ENCODE data around the gene PDIA3. TPM values are rescaled to one million over a fixed set of nuclear protein-coding genes. Genes with fewer than 3 reads are reported as not detected.

PDIA3 gene
- total RNA-seq, 3 donors from 2014 or later (not counting 1 experiment from before 2014, with no cell fraction given) = 295 to 334 (median 312) TPM

DNA sequence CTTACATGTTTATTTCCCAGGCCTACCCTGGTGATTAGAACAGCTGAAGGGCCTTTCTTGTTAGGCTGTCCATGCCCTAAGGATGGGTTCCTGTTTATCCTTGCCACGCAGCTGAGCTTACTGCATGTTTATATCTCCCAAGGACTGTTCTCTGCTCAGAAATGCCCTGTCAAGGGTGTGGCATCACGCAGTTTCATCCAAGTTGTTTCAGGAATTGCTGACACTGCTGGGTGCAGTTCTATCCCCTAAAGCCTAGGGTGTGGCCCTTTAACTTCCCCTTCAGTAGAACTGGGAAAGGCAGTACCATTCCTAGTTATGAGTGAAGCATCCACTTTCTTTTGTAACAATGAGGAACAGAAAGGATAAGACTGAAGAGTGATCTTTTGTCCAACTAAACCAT is 25.6 kb downstream of the PDIA3 start:
- ATAC-seq (no peak), DNase-seq (no peak)
- TF ChIP-seq, protein P1, sequence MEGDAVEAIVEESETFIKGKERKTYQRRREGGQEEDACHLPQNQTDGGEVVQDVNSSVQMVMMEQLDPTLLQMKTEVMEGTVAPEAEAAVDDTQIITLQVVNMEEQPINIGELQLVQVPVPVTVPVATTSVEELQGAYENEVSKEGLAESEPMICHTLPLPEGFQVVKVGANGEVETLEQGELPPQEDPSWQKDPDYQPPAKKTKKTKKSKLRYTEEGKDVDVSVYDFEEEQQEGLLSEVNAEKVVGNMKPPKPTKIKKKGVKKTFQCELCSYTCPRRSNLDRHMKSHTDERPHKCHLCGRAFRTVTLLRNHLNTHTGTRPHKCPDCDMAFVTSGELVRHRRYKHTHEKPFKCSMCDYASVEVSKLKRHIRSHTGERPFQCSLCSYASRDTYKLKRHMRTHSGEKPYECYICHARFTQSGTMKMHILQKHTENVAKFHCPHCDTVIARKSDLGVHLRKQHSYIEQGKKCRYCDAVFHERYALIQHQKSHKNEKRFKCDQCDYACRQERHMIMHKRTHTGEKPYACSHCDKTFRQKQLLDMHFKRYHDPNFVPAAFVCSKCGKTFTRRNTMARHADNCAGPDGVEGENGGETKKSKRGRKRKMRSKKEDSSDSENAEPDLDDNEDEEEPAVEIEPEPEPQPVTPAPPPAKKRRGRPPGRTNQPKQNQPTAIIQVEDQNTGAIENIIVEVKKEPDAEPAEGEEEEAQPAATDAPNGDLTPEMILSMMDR (IDR thresholded peaks at IDR 0.05) = no peak
- Histone ChIP-seq H3K27me3 (ENCODE audit: control insufficient read depth, insufficient read depth, low read length) (no peaks in the 10 kb centered on the region), H3K9me3 (ENCODE audit: control insufficient read depth, insufficient read depth, low read length) (no peaks in the 10 kb centered on the region), H3K27ac (ENCODE audit: low read length) (no peak overlapping the region), H3K4me3 (ENCODE audit: low read length) (no peak overlapping the region), H3K4me1 (ENCODE audit: control insufficient read depth, insufficient read depth, low read length) (peaks cover 10% of the 10 kb centered on the region), H3K36me3 (ENCODE audit: control insufficient read depth, insufficient read depth, low read length) (peaks cover 62% of the 10 kb centered on the region)
- peaks cover 0 to 6% of the 10 kb centered on the region in 2 donors for H3K4me1 Mint-ChIP-seq
- H3K4me3 Mint-ChIP-seq = no peak overlapping the region
- no peaks in the 10 kb centered on the region for H3K27me3 Mint-ChIP-seq (ENCODE audit: low read depth in 2 of 2)
- no peaks in the 10 kb centered on the region for H3K9me3 Mint-ChIP-seq
- H3K36me3 Mint-ChIP-seq = peaks cover 27% of the 10 kb centered on the region
- WGBS (ENCODE audit: insufficient coverage) = 96% methylated on average over 2 of the region's 2 CpGs
- H3K27ac Mint-ChIP-seq = peak overlapping the region; percentile 45 to 56
- intact Hi-C loops (cut with micrococcal nuclease) = no loop called here

DNA sequence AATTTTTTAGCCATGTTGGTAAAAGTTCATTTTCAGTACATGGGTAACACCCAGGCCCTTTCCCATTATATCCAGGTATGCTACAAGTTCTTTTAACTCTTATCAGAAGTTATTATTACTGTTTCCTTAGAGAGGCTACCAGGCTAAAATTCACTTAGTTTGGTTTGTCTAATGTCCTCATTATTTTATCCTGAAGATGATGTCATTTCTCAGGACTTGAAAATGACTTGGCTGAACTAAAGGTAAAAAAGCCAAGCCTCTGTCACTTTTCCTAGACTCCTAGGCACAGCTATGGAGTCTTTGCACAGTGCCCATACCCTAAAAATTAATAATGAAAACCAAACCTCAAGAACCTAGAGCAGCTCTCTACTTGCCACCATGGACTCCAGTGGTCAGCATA is 26.4 kb downstream of the PDIA3 start:
- peaks cover 56% of the 10 kb centered on the region for H3K36me3 ChIP-seq (ENCODE audit: control insufficient read depth, insufficient read depth, low read length)
- Mint-ChIP-seq H3K27me3 (ENCODE audit: low read depth in 2 of 2) (no peaks in the 10 kb centered on the region), H3K27ac (peak overlapping the region in 1 of 2 donors; percentile 56), H3K4me1 (peaks cover 5 to 14% of the 10 kb centered on the region in 2 donors), H3K9me3 (no peaks in the 10 kb centered on the region), H3K4me3 (no peak overlapping the region), H3K36me3 (peaks cover 27% of the 10 kb centered on the region)
- H3K4me3 ChIP-seq (ENCODE audit: low read length) = no peak overlapping the region
- no peak for DNase-seq
- ATAC-seq = no peak
- peaks cover 15% of the 10 kb centered on the region for H3K4me1 ChIP-seq (ENCODE audit: control insufficient read depth, insufficient read depth, low read length)
- H3K27ac ChIP-seq (ENCODE audit: low read length) = no peak overlapping the region
- H3K9me3 ChIP-seq (ENCODE audit: control insufficient read depth, insufficient read depth, low read length) = no peaks in the 10 kb centered on the region
- TF ChIP-seq, protein P1 (IDR thresholded peaks at IDR 0.05) = no peak
- intact Hi-C loops (cut with micrococcal nuclease) = no loop called here
- H3K27me3 ChIP-seq (ENCODE audit: control insufficient read depth, insufficient read depth, low read length) = no peaks in the 10 kb centered on the region

DNA sequence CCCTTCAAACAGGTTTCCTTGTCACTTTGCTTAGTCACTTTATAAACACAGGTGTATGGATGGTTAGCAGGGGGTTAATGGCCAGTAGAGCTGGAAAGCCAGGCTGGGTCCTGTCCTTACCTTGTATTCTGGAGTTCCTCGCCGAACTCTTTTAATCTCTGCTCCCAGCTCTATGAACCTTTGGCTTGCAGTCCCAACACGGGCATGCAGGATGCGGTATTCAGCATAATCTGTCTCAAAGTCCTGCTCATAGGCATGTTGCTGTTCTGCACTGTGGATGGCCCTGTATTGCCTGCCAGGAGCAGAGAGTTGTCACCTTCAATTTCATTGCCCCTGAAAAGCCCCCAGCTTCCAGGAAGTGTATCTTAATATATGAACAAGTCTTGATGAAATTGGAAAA is 27.8 kb downstream of the PDIA3 start:
- ATAC-seq (no peak), DNase-seq (peak in 1 of 2 donors; percentile 16)
- Mint-ChIP-seq H3K4me1 (peaks cover 9 to 20% of the 10 kb centered on the region in 2 donors), H3K27ac (peak overlapping the region; percentile 53 to 58), H3K4me3 (no peak overlapping the region), H3K36me3 (peaks cover 27% of the 10 kb centered on the region), H3K27me3 (ENCODE audit: low read depth in 2 of 2) (no peaks in the 10 kb centered on the region), H3K9me3 (no peaks in the 10 kb centered on the region)
- intact Hi-C loops (cut with micrococcal nuclease) = no loop called here
- 91% methylated on average over 4 of the region's 4 CpGs for WGBS (ENCODE audit: insufficient coverage)
- Histone ChIP-seq H3K27me3 (ENCODE audit: control insufficient read depth, insufficient read depth, low read length) (no peaks in the 10 kb centered on the region), H3K4me1 (ENCODE audit: control insufficient read depth, insufficient read depth, low read length) (peaks cover 22% of the 10 kb centered on the region), H3K4me3 (ENCODE audit: low read length) (no peak overlapping the region), H3K36me3 (ENCODE audit: control insufficient read depth, insufficient read depth, low read length) (peaks cover 42% of the 10 kb centered on the region), H3K9me3 (ENCODE audit: control insufficient read depth, insufficient read depth, low read length) (no peaks in the 10 kb centered on the region), H3K27ac (ENCODE audit: low read length) (no peak overlapping the region)
- TF ChIP-seq, protein P1 (IDR thresholded peaks at IDR 0.05) = no peak

DNA sequence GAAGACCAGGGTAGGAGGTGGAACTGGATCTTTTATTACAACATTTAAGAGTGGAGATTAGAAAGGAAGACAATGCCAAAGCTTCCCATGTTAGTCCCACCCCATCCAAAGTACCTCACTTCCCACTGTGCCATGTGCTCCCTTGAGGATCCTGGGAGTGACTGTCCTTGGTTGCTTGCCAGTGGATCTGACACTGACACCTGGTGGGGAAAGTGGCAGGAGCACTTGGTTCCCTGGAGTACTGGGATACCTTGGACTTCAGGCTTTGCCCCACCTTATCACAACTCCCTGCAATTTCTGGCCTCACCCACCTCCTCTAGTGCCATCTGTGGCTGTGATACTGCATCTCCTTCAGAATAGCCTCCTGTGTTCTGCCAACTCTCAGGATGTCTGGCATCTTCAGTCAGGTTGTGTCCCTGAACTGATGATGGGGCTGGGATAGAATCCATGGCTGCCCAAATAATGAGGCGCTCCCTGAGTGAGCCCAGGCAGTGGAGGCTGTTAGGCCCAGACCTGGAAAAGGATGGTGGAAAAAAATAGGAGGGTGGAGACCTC is 29.2 kb downstream of the PDIA3 start:
- H3K4me1 Mint-ChIP-seq = peaks cover 12 to 22% of the 10 kb centered on the region in 2 donors
- no peak overlapping the region for H3K27ac ChIP-seq (ENCODE audit: low read length)
- peaks cover 28% of the 10 kb centered on the region for H3K36me3 ChIP-seq (ENCODE audit: control insufficient read depth, insufficient read depth, low read length)
- 100% methylated on average over 1 of the region's 1 CpG for WGBS (ENCODE audit: insufficient coverage)
- TF ChIP-seq, protein P1 (IDR thresholded peaks at IDR 0.05) = no peak
- ATAC-seq (no peak), DNase-seq (peak in 1 of 2 donors; percentile 18)
- no peaks in the 10 kb centered on the region for H3K9me3 Mint-ChIP-seq
- H3K27ac Mint-ChIP-seq = peak overlapping the region; percentile 53 to 92
- peak overlapping the region; percentile 47 for H3K4me3 Mint-ChIP-seq
- H3K4me3 ChIP-seq (ENCODE audit: low read length) = no peak overlapping the region
- intact Hi-C loops (cut with micrococcal nuclease) = no loop called here
- H3K9me3 ChIP-seq (ENCODE audit: control insufficient read depth, insufficient read depth, low read length) = no peaks in the 10 kb centered on the region
- H3K27me3 ChIP-seq (ENCODE audit: control insufficient read depth, insufficient read depth, low read length) = no peaks in the 10 kb centered on the region
- H3K27me3 Mint-ChIP-seq (ENCODE audit: low read depth in 2 of 2) = no peaks in the 10 kb centered on the region
- H3K4me1 ChIP-seq (ENCODE audit: control insufficient read depth, insufficient read depth, low read length) = peaks cover 22% of the 10 kb centered on the region
- peaks cover 16% of the 10 kb centered on the region for H3K36me3 Mint-ChIP-seq

Measured in natural killer cell (primary cell).